Measurements from ENCODE around the gene SLC17A7. TPM values are rescaled to one million over a fixed set of nuclear protein-coding genes. Genes with fewer than 3 reads are reported as not detected.

SLC17A7 gene
- total and polyA plus RNA-seq, 9 of the 15 experiments (the other 6 are each of a cell fraction or from before 2014, with no cell fraction given): 1.1 to 15.7 (median 2.4) TPM

GRCh38 chr19:49475995-49476880 is 34.9 kb upstream of the SLC17A7 start (continued):
- TF ChIP-seq ATF6 (CRISPR knock-in tag; IDR thresholded peaks at IDR 0.05) (no peak), RBFOX2 (IDR thresholded peaks at IDR 0.05; ENCODE audit: low read depth, low read length) (0 out of 2 replicates have a peak, but pooled peaks have one; percentile 24), TFAP4 (CRISPR knock-in tag; IDR thresholded peaks at IDR 0.05; ENCODE audit: borderline replicate concordance) (no peak), RAD21 (CRISPR knock-in tag; conservative IDR thresholded peaks at IDR 0.05 in 1 of 2, IDR thresholded peaks at IDR 0.05 in 1 of 2) (peak in 1 of 2 experiments; percentile 44; a peak in 3 of 4 replicates), HMBOX1 (IDR thresholded peaks at IDR 0.05) (0 out of 2 replicates have a peak, but pooled peaks have one; percentile 42), ARNT (IDR thresholded peaks at IDR 0.05) (no peak), POLR2A (conservative IDR thresholded peaks at IDR 0.05) (no peak), MTA3 (IDR thresholded peaks at IDR 0.05; ENCODE audit: borderline replicate concordance) (0 out of 2 replicates have a peak, but pooled peaks have one; percentile 26), CTBP1 (IDR thresholded peaks at IDR 0.05; ENCODE audit: borderline replicate concordance) (peak; percentile 36), KDM2B (CRISPR knock-in tag; IDR thresholded peaks at IDR 0.05) (no peak), RAD51 (IDR thresholded peaks at IDR 0.05; ENCODE audit: borderline replicate concordance, low read depth) (no peak), GABPB1 (CRISPR knock-in tag; IDR thresholded peaks at IDR 0.05) (0 out of 2 replicates have a peak, but pooled peaks have one; percentile 16), ZNF77 (CRISPR knock-in tag; IDR thresholded peaks at IDR 0.05) (no peak), SP1 (CRISPR knock-in tag; IDR thresholded peaks at IDR 0.05) (0 out of 2 replicates have a peak, but pooled peaks have one; percentile 45), PCBP2 (IDR thresholded peaks at IDR 0.05; ENCODE audit: low read depth, low read length, poor library complexity, severe bottlenecking) (no peak), NFATC3 (IDR thresholded peaks at IDR 0.05) (no peak)
